Head of caudate nucleus (tissue), 42 donors: ENCODE measurements around the gene ERGIC1.

Source experiments
- DNase-seq, 42 donors: peaks; one replicate each; pipeline versions ENCODE4 v3.0.0 to v3.0.0-alpha.2; 2020 to 2021; ENCODE audit warnings: mixed read lengths in 7 of 42
- intact Hi-C: fragments of 100-400 bp; cut with DNase I; formaldehyde crosslinking; loops from one replicate; pipeline ENCODE4 v1.15.0; 2022

ERGIC1 gene

DNA sequence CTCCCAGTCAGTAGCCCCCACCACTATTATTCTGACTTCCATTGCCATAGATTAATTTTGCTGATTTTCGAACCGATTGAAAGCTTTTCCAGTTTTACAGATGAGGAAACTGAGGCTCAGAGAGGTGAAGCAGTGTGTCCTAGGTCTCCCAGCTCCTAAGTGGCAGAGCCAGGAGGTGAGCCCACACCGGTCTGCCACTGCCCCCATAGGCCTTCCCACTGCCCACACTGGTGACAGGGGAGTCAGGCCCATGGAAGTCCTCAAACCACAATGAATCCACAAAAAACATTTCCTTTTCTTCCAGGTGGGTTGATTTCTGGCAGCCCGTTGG is 70.2 kb downstream of the ERGIC1 start:
- intact Hi-C loops = no loop called here

DNA sequence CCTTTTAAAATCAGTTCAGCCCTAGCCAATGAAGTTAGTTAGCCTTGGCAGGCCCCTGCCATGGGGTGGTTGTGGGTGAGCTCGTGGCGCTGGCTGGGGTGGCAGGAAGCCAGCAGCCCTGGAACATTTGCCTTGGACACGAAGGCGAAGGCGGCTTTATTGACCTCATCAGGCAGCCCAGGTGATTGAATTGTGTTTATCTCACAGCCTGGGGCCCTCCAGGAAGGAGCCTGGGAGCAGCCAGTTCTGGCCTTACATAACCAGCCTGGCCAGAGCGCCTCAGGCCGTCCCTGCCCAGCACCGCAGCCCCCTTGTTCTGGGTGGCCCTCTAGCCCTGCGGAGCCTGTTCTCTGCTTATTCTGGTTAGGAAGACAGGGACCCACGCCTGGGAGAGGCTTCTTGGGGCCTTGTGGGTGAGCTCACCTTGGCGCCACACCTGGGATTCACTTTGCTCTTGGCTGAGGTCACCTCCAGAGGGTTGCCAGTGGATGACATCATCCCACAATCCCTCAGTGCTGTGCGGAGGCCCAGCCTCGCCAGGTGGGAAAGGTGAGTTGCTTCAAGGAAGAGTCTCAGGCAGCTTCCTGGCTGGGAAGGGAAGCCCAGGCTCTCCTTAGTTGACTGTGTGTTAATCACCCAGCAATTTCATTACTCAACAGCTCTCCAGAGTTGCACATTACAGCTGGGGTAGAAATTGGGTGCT is 70.7 kb downstream of the ERGIC1 start:
- peak in 14 of 42 donors; percentile 18 to 54 (median 32) for DNase-seq
- intact Hi-C loops = no loop called here

More for the DNA sequence above, 70.2 kb downstream of the ERGIC1 start:
- DNase-seq = no peak

DNA sequence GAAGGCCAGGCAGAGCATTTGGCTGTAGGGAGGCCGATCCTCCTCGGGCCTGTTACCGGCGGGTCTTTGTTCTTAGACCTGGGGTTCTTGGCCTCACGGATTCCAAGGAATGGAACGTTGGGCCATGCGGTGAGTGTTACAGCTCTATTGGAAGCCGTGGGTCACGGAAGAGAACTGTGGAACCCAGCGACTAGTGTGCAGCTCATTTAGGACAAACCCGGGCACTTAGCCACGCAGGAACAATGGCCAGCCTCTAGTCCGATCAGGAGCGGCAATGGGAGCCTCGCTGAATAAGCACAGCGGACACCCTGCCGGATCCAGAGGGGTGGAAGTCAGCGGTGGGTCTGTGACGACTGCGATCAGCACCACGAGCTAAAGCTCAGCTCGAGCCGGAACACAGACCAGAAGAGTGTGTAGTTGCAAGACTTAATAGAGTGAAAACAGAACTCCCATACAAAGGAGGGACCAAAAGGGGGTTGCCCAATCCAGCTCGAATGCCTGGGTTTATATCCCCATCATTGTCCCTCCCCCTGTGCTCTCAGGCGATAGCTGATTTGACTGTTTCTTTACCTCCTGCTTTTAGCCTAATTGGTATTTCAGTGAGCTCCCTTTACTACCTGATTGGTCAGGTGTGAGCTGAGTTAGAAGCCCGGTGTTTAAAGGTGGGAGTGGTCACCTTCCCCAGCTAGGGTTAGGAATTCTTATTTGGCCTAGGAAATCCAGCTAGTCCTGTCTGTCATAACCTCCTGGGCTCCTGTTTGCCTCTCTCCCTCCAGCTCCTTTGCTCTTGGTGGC is 71.5 kb downstream of the ERGIC1 start:
- intact Hi-C loops = no loop called here
- DNase-seq = peak; percentile 31 to 87 (median 70)

DNA sequence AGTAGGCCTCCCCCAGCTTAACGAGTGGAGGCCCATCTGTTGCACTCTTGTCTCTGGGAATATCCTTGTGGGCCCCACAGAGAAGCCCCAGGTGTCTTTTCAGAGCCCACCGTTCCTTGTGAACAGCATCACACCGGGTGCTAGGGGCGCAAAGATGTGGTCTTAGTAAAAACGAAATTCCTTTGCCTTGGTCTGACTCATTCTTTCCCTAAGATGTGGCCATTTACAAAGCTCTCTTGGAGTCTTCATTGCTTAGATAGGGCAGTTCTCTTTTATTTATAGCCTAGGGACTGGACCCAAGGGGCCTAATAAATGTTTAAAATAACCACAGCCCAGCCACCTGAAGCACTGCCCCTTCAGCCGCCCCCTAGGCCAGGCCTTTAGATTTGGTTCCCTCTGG is 72.4 kb downstream of the ERGIC1 start:
- intact Hi-C loops = no loop called here
- DNase-seq = no peak

DNA sequence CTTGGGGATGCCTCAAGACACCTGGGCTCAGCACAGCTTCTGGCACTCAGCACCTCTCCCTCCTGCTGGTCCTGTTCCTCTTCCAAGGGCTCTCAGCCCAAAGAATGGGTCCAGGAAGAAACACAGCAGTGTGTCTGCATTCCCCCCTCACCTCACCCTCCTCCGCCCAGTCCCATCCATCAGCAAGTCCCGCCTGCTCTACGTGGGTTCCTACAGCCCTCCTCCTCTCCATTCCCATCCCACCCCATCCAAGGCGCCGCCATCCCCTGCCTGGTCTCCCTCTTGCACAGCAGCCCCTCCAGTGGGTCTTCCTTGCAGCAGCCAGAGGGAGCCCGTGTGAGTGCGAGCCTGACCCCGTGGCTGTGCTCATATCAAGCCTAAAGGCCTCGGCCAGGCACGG is 72.8 kb downstream of the ERGIC1 start:
- intact Hi-C loops = no loop called here
- no peak for DNase-seq

DNA sequence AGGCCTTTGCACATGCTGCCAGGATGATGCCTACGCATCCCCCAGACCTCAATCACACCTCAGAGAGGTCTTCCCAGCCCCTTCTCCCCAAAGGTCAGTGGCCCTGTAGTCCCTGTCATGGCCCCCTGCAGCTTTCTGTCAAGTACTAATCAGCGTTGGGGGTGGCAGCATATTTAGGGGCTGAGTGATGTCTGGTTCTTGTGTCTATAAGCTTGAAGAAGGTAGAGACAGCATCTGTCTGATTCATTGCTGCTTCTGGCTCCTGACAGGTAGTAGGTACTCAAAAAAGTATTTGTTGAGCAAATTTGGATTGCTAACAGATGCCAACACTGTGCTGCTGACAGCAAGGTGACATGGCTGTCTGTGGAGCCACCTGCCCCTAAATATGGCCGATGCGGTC is 73.6 kb downstream of the ERGIC1 start:
- DNase-seq = no peak
- intact Hi-C loops = no loop called here

DNA sequence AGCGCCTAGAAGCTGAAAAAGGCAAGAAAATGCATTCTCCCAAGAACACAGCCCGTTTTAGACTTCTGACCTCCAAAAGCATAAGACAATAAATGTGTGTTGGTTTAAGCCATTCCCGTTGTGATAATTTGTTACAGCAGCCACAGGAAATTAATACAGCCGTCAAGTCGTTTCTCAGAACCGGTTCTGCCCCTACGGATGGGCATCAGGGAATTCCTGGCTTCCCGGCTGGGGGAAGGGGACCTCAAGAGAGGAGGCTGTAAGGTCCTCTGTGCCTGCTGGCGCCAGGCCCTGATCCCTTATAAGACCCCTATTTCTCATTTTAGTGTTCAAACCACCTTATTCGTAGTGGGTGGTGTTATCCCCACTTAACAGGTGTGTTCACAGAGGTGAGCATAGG is 74.6 kb downstream of the ERGIC1 start:
- intact Hi-C loops = no loop called here
- no peak for DNase-seq

DNA sequence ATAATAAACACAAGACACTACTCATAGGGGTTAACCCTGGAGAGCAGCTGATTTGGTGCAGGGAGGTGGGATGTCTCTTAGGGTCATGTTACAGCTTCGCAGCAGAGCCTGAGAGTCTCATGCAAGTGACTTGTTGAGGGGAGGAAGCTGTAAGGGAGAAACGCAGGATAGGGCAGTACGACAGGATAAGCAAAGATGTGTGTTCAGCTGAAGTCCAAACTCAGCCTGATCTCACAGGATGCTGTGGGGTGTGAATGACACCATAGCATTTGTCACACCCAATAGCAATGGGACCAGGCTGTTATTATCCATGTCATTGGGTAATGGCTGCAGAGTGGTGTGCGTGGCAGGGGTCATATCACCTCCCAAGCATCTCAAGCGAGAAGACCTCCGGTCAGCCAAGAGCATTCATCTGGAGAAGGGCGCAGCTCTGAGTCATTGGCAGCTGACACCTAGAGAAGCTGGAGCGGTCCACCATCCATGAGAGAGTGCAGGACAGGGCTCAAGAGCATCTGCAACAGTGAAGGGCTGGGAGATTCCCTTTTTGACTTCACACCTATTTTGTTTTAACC is 76.0 kb downstream of the ERGIC1 start:
- DNase-seq = no peak
- intact Hi-C loops = no loop called here

DNA sequence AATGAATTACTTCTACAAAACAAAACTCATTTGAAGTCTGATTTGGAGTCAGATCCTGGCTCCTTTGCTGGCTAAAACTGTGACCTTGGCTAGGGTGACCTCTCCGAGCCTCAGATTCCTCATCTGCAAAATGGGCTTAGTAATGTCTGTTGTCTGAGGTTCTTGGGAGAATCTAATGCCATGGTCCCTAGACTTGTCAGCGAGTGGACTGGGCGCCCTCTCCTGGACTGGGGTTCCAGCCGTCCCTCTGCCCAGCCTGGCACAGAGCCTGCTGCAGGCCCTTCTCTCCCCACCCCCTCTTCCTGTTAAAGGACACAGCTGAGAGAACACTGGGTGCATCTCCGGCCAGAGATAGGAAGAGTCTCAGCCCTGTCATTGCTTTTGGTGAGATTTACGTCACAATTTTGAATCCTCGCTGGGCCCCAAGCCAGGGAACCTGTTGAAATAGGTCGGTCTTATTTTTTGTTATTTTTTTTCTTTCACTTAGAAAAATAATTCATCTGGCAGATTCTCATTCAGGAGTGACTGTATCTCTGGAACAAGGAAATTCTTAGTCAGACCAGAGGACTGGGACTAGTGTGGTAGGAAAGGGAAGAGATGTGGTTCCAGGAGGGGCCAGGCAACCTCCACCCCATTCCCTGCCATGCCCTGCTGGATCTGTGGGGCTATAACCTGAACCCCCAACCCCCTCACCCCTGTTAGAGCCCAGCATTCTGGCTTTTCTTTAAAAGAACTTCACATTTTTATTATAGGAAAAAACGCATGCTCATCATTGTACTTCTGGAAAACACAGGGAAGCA is 77.0 kb downstream of the ERGIC1 start:
- DNase-seq = peak in 22 of 42 donors; percentile 4 to 63 (median 40)
- intact Hi-C loops = no loop called here

DNA sequence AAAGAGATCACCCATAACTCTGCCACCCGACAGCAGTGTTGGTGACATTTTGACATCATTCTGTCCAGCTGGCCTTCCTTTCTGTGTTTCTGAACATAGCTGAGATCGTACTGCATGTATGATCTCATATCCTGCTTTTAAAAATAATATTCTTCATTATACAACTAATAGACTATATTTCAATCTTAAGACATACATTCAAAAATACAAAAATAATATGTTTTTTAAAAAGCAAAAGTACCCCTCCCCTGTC is 77.5 kb downstream of the ERGIC1 start:
- intact Hi-C loops = no loop called here
- no peak for DNase-seq

DNA sequence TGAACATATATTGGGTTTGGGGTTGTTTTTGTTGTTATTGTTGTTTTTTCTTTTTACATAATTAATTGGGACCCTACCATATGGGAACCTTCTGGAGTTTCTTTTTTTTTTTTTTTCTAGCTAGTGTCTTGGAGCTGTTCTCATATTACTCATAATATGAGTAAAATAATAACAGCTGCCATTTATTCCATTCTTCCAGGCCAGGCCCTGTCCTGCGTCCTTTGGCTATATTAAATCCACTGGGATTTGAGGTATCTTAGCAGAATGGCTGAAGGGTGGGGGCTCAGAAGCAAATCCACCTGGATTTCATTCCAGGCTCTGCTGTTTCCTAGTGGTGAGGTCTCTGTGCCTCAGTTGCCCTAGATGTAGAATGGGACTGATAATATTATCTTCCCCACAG is 77.9 kb downstream of the ERGIC1 start:
- no peak for DNase-seq
- intact Hi-C loops = no loop called here

DNA sequence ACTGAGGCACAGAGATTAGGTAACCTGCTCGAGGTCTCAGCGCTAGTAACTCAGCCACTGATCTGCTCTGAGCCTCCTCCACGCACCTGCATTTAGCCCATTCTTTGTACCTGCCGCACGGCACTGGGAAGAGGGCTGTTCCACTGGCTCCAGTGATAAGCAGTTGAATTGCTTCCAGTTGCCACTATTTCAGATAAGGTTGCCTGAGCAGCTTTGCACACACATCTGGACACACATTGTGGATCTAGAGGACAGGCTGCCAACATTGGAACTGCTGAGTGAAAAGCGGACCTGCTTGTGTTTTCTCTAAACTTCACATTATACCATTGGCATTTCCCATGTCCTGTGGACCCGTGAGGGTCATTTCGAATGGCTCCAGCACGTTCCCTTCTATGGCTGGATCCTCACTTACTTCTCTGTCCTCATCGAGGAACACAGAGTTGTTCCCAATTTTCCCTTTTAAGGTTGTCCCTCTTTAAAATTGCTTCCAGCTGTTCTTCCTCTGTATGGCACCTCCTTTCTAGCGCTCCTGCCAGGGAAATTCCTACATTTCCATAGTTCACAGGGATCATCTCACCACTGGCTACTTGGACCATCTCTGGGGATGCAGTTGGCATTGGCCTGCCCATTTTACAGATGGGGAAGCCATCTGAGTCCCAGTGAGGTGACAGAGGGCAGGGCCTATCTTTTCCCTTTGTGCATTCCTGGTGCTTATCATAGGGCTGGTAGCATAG is 79.2 kb downstream of the ERGIC1 start:
- intact Hi-C loops = no loop called here

DNA sequence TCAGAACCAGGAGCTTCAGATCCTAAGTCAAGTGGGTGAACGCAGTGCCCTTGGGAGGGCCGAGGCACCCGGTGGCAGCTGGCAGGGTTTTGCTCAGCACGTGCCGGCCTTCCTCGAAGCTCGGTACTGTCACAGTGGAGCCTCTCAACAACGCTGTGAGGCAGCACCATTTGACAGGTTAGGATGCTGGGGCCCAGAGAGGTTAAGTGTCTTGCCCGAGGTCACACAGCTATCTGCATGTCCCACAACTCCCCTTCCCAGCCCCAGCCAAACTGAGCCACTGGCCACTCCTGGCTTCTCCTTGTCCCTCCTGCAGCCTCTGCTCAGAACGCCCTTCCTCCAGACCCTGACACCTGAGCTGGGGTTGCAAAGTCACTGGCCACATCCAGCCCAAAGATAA is 81.5 kb downstream of the ERGIC1 start:
- intact Hi-C loops = no loop called here
- no peak for DNase-seq

More for the DNA sequence above, 79.2 kb downstream of the ERGIC1 start:
- no peak for DNase-seq

DNA sequence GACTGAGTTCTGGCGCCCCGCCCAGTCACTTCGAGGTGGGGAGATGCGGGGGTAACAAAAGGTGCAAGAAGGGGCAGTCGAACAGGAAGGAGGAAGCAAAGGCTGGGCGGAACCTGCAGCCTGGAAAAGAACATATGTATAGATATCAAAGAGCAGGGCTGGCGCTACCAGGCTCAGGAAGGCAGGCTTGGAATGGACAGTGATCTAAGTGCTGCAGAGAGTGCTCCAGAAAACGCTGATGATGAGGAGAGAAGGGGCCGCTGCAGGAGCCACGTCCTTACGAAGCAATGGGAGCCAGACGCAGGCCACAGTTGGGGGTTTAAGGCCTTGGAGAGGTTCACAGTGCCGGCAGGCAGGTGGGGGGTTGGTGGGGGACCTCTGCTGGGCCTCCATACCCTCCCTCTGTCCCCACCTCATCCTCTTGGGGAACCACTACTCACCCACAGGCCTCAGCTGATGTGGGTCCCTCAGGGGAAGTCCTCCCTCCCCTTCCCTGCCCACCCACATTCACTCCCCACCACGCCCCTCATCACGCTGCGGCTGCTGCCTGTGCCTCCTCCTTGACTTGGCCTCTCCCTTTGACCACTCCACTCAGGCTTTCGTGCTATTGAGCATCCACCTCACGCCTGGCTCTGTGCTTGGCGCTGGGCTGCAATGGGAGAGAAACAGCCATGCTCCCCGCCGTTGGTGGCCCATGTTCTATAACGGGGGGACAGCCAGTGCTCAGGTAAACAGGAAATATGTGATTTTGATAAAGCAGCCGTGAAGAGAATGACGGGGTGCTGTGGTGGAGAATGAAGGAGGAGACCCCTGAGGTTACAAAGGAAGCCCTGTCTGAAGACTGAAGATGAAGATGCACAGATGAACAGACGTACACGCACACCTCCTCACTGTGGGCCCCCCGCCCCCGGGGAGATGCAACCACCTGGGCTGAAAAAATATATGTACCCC is 84.6 kb downstream of the ERGIC1 start:
- intact Hi-C loops = no loop called here
- no peak for DNase-seq

DNA sequence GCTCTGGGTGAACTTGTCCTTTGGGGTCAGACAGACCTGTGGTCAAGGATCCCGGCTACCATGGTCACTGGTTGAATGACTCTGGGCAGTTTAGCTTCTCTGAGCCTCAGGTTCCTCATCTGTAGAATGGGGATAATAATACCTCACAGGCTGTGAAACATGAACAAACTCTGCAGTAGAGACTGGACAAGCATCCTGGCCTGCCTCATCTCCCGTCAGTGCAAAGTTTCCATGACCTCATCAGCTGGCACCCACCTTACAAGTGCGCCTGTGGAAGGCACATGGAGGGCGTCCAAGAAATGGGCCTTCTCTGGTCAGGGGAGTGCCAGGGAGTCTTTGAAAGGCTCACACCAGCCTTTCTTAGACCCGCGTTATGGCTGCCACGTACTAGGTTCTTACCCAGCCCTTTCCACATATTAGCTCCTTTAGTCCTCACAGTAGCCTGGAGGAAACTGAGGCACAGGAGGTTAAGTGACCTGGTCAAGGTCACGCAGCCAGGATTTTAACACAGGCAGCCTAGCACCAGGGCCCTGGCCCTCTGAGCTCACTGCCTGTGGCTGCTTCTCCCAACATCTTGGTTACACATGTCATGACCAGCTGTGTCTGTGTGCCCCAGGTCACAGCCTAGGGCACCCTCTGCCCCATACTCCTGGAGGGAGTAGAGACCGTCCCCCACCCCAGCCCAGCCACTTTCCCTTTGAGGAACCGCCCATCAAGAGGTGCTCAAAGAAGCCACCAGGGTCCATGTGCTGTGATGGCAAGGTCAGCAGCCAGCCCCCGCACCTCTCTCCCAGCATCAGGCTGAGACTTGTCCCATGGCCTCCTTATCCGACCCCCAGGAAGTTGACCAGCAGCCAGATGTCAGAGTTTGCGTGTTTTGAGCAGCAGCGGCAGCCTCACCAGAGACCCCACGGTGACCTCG is 85.7 kb downstream of the ERGIC1 start:
- DNase-seq = no peak
- intact Hi-C loops = no loop called here

DNA sequence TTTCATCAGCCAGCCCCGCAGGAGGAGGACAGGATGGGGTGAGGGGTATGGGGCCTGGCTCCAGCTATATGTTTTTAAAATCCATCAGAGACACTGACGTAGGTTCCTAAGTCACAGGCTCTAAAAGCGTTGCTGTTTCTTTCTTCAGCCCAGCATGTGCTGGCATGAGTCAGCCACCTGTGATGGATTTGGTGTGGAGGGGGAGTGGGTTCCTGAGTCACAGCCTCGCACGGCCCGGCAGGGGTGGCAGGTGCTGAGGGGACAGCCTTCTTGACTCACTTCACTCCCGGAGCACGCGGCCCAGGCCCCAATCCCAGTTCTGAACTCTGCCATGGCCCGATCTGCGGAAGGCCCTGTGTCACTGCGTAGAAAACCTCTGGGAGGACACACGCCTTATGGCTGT is 86.4 kb downstream of the ERGIC1 start:
- peak; percentile 45 to 90 (median 71) for DNase-seq
- intact Hi-C loops = no loop called here

DNA sequence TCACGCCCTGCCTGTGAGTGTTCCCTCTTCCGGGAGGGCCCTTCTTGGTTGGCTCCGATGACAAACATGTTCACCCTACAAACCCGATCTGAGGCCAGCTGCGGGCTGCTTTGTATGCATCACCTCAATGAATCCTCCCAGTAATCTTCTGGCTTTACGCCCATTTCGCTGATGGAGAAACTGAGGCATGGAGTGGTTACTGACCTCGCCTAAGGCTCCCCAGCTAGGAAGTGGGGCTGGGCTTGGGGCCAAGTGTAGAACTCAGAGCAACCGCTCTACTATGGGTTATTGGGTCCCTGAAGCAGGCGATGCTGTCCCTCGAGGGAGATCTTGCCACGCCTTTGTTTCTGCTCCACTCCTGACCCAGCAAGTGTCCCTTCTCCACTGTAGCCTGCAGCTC is 86.9 kb downstream of the ERGIC1 start:
- intact Hi-C loops = no loop called here
- no peak for DNase-seq
